Activated CD4-positive, CD25-positive, alpha-beta regulatory T cell (primary cell): ENCODE results near the gene BMF.
A peak's percentile ranks its signal among the peaks of the same experiment; 100 is the strongest.

ENCODE experiments used
- DNase-seq, 4 experiments: peaks; one replicate each; lab custom pipeline; 2025; lab: John Stamatoyannopoulos, UW

Gene BMF

DNA sequence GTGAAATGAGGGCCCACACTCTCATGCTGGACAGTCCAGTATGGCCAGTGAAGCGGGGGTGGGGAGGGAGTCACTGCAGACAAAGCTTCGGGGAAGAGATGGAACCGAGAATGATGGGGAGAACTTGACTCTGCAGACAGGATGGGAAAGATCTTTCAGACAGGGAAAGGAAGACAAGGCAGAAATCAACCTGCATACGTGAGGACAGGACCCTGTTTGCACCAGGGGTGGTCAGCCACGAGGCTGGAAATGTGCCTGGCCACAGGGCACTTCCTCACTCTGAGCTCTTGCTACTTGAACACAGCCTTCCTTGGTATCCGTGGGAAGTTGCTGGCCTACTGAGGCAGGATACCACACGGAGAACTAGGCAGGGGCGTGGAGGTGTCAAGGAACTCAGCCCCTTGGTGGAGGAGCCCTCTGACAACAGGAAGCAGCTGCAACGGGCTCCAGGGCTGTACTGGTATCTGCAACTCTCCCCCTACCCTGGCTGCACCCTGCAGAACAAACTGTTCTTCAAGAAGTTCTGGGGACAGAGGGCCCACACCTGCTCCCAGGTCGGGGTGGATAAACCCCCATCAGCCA is 60.4 kb downstream of the BMF start:
- peak in 1 of 4 experiments; percentile 19 for DNase-seq

GRCh38 chr15:40047415-40048210 is 61.1 kb downstream of the BMF start:
- peak in 2 of 4 experiments; percentile 13 to 33 for DNase-seq

DNA sequence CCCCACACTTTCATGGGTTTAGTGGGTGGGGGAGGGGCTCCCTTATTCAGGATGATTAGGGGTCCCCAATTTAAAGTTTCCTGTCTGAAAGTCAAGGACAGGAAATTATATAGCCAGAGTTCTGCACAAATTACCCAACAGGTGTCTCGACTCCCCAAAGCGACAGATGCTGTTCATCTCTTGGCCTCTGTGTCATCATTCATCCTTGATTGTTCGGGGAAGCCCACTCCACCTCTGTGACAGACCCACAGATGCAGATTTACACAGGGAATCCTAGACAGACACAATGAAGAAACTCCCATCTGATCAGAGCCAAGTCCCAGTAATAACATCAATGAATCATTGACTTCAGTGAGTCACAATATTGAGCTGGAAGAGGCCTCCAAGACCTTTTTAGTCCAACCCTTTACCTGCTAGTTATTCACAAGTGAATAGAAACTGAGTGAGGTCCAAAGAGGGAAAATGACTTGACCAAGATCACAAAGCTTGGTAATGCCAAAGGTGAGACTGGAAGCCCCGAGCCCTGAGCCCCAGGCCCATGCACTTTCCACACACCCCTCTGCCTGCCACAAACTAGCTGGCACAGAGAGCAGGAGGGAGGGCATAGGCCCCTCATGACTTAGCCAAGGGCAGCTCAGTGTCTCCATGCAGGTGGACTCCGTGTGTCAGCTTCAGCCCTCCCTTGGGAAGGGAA is 61.8 kb downstream of the BMF start:
- DNase-seq = no peak

DNA sequence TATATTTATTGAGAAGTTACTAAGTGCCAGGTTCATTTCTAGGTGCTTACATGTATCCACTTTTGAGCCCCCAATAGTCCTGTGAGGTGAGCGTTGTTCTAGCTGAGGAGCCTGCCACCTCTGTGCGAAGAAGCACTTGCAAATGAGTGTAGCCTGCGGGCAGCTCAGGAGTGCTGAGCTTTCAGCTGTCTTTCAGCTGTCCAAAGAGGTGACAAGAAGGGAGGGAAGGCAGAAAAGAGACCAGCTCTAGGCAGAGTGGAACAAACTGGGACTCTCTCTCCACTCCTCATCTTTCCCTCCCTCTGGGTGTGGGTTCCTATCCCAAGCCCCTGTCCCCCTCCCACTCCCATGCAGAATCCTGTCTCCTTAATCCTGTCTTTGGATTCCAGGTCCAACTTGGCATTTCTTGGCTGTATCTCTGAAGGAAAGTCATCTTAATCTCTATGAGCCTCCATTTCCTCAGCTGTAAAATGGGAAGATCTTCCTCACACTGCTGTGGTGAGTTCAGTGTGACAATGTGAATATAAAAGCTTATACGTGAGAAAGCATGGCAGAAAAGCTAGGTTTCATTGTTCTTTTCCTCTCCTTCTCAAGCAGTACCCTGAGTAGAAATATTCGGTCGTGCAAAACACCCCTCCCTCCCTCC is 63.0 kb downstream of the BMF start:
- no peak for DNase-seq

DNA sequence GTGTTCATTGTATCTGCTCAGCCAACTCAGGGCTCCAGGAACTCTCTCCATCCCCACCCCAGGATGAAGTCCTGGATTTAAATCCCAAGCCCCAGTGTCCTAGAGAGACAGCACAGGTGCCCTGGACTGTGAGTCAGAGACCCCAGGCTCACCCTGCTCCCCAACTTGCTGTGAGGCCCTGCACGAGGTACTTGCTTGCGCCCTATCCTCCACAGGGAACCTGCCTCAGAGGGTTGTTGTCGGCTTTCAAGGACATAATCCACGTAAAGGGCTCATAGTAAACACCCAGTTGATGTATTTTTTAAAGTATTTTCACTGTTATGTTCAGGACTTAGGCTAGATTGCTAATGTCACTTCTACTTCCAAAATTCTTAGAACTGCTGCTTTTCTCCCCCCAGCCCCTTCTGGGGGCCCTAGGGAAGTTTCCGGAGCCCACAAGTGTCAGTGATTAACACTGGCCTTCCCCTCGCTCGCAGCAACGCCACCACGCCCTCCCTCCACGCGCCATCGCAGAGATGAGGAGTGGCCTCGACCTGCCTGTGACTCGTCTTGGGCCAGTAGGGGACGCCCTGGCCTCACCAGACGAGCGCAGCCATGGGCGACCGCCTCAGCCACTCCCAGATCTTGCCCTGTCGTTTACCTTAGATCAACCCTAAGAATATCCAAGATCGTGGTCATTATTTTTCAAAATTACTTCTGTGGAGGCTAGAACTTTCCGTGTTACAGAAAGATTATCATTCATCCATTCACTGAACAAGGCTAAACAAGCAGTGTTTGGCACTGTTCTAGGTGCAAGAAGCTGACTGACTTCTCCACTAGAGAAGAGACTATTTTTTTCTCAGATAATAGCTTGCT is 63.7 kb downstream of the BMF start:
- peak; percentile 67 to 74 (median 72) for DNase-seq

GRCh38 chr15:40043927-40044716 is 64.6 kb downstream of the BMF start:
- DNase-seq = no peak

- DNase-seq = no peak
Measured at GRCh38 chr15:40042791-40043320, 65.8 kb downstream of the BMF start.

GRCh38 chr15:40040770-40041169 is 67.9 kb downstream of the BMF start:
- no peak for DNase-seq

GRCh38 chr15:40040293-40040635 is 68.4 kb downstream of the BMF start:
- no peak for DNase-seq

GRCh38 chr15:40038638-40039543 is 69.8 kb downstream of the BMF start, which contains the start of gene SRP14:
SRP14 (minus strand) TSS chr15:40039181; CDS start chr15:40039116, 65 bp downstream.
- DNase-seq = peak; percentile 88 to 95 (median 92)

GRCh38 chr15:40038275-40038637 is 70.4 kb downstream of the BMF start:
- no peak for DNase-seq
